Measurements from ENCODE around the gene SERPINB1.
"Not testable (repeated sequence)": the region's sequence is repeated elsewhere in the genome, so short reads cannot be mapped to it uniquely, and the experiment has no call there.

- TF ChIP-seq CTCF, POLR2A (IDR thresholded peaks at IDR 0.05): not testable (repeated sequence)
These were observed 11.7 kb upstream of the SERPINB1 start for GRCh38 chr6:2853378-2853768.
